ENCODE measurements around the gene PHC3. TPM values are rescaled to one million over a fixed set of nuclear protein-coding genes. Genes with fewer than 3 reads are reported as not detected.

PHC3 gene
- total and polyA plus RNA-seq, 2 donors (not counting 1 experiment from before 2014, with no cell fraction given): 36.0 to 63.2 TPM

GRCh38 chr3:170159459-170159858 lies 22.1 kb downstream of the PHC3 start:
- H3K4me3 ChIP-seq (replicated peaks in 1 of 4; ENCODE audit: control extremely low read depth in 1 of 4, insufficient read depth in 1 of 4, low read depth in 3 of 4, low read length in 4 of 4): no peak overlapping the region
- H2AFZ ChIP-seq (ENCODE audit: low read length): no peak overlapping the region
- no peak for TF ChIP-seq EZH2 (IDR thresholded peaks at IDR 0.05; ENCODE audit: low read length, missing control alignments)
- TF ChIP-seq CTCF (conservative IDR thresholded peaks at IDR 0.05 in 1 of 2, IDR thresholded peaks at IDR 0.05 in 1 of 2; ENCODE audit: low read depth in 1 of 2, low read length in 2 of 2): no peak
- H3K36me3 ChIP-seq (ENCODE audit: control insufficient read depth, insufficient read depth, low read length): peaks cover 6% of the 10 kb centered on the region
- no peak overlapping the region for H3K27ac ChIP-seq (ENCODE audit: insufficient read depth, low read length)
- H3K4me2 ChIP-seq (ENCODE audit: extremely low read depth, insufficient read depth, low read length): no peak overlapping the region
- peaks cover 70% of the 10 kb centered on the region for H3K79me2 ChIP-seq (ENCODE audit: control insufficient read depth, insufficient read depth, low read length)
- no peaks in the 10 kb centered on the region for H4K20me1 ChIP-seq (ENCODE audit: control insufficient read depth, extremely low read depth, insufficient read depth, low read length)
- no peaks in the 10 kb centered on the region for H3K27me3 ChIP-seq (ENCODE audit: control insufficient read depth, insufficient read depth, low read length)
- no peak overlapping the region for H3K9ac ChIP-seq (ENCODE audit: insufficient read depth, low read length)
- no peaks in the 10 kb centered on the region for H3K9me3 ChIP-seq (ENCODE audit: control insufficient read depth, insufficient read depth, low read depth, low read length)
- DNase-seq (ENCODE audit: low read depth in 2 of 2): no peak
- H3K4me1 ChIP-seq (ENCODE audit: control insufficient read depth, extremely low read depth, insufficient read depth, low read length): peaks cover 4% of the 10 kb centered on the region

GRCh38 chr3:170155604-170156003 lies 25.9 kb downstream of the PHC3 start:
- H4K20me1 ChIP-seq (ENCODE audit: control insufficient read depth, extremely low read depth, insufficient read depth, low read length): no peaks in the 10 kb centered on the region

GRCh38 chr3:170154569-170155143 lies 26.9 kb downstream of the PHC3 start:
- DNase-seq (ENCODE audit: low read depth in 2 of 2): no peak
- no peaks in the 10 kb centered on the region for H3K9me3 ChIP-seq (ENCODE audit: control insufficient read depth, insufficient read depth, low read depth, low read length)
- no peak overlapping the region for H2AFZ ChIP-seq (ENCODE audit: low read length)
- H3K27me3 ChIP-seq (ENCODE audit: control insufficient read depth, insufficient read depth, low read length): no peaks in the 10 kb centered on the region
- no peak for TF ChIP-seq CTCF (conservative IDR thresholded peaks at IDR 0.05 in 1 of 2, IDR thresholded peaks at IDR 0.05 in 1 of 2; ENCODE audit: low read depth in 1 of 2, low read length in 2 of 2)
- TF ChIP-seq EZH2 (IDR thresholded peaks at IDR 0.05; ENCODE audit: low read length, missing control alignments): no peak
- no peak overlapping the region for H3K4me3 ChIP-seq (replicated peaks in 1 of 4; ENCODE audit: control extremely low read depth in 1 of 4, insufficient read depth in 1 of 4, low read depth in 3 of 4, low read length in 4 of 4)
- H3K36me3 ChIP-seq (ENCODE audit: control insufficient read depth, insufficient read depth, low read length): peaks cover 2% of the 10 kb centered on the region
- no peak overlapping the region for H3K27ac ChIP-seq (ENCODE audit: insufficient read depth, low read length)
- H3K79me2 ChIP-seq (ENCODE audit: control insufficient read depth, insufficient read depth, low read length): peaks cover 55% of the 10 kb centered on the region
- H3K4me2 ChIP-seq (ENCODE audit: extremely low read depth, insufficient read depth, low read length): peak overlapping the region; percentile 27
- H3K9ac ChIP-seq (ENCODE audit: insufficient read depth, low read length): no peak overlapping the region
- H4K20me1 ChIP-seq (ENCODE audit: control insufficient read depth, extremely low read depth, insufficient read depth, low read length): no peaks in the 10 kb centered on the region
- peaks cover 5% of the 10 kb centered on the region for H3K4me1 ChIP-seq (ENCODE audit: control insufficient read depth, extremely low read depth, insufficient read depth, low read length)

More at GRCh38 chr3:170155604-170156003, 25.9 kb downstream of the PHC3 start:
- peaks cover 5% of the 10 kb centered on the region for H3K4me1 ChIP-seq (ENCODE audit: control insufficient read depth, extremely low read depth, insufficient read depth, low read length)
- no peak overlapping the region for H2AFZ ChIP-seq (ENCODE audit: low read length)
- H3K27me3 ChIP-seq (ENCODE audit: control insufficient read depth, insufficient read depth, low read length): no peaks in the 10 kb centered on the region
- H3K9ac ChIP-seq (ENCODE audit: insufficient read depth, low read length): no peak overlapping the region
- no peaks in the 10 kb centered on the region for H3K9me3 ChIP-seq (ENCODE audit: control insufficient read depth, insufficient read depth, low read depth, low read length)
- H3K4me2 ChIP-seq (ENCODE audit: extremely low read depth, insufficient read depth, low read length): no peak overlapping the region
- no peak for DNase-seq (ENCODE audit: low read depth in 2 of 2)
- no peak for TF ChIP-seq CTCF (conservative IDR thresholded peaks at IDR 0.05 in 1 of 2, IDR thresholded peaks at IDR 0.05 in 1 of 2; ENCODE audit: low read depth in 1 of 2, low read length in 2 of 2)
- no peak for TF ChIP-seq EZH2 (IDR thresholded peaks at IDR 0.05; ENCODE audit: low read length, missing control alignments)
- H3K4me3 ChIP-seq (replicated peaks in 1 of 4; ENCODE audit: control extremely low read depth in 1 of 4, insufficient read depth in 1 of 4, low read depth in 3 of 4, low read length in 4 of 4): no peak overlapping the region
- peaks cover 2% of the 10 kb centered on the region for H3K36me3 ChIP-seq (ENCODE audit: control insufficient read depth, insufficient read depth, low read length)
- H3K27ac ChIP-seq (ENCODE audit: insufficient read depth, low read length): no peak overlapping the region
- peaks cover 61% of the 10 kb centered on the region for H3K79me2 ChIP-seq (ENCODE audit: control insufficient read depth, insufficient read depth, low read length)
